Activated T-cell treated with anti-CD3 and anti-CD28 coated beads for 24 hours (primary cell): ENCODE measurements around the gene CLIP1.
A peak's percentile ranks its signal among the peaks of the same experiment; 100 is the strongest.
"Not testable (repeated sequence)": the region's sequence is repeated elsewhere in the genome, so short reads cannot be mapped to it uniquely, and the experiment has no call there.

Experiments used
- DNase-seq: peaks from one replicate; pipeline ENCODE4 v3.0.0-alpha.2; 2020; ENCODE audit warnings: low read depth

Gene CLIP1

DNA sequence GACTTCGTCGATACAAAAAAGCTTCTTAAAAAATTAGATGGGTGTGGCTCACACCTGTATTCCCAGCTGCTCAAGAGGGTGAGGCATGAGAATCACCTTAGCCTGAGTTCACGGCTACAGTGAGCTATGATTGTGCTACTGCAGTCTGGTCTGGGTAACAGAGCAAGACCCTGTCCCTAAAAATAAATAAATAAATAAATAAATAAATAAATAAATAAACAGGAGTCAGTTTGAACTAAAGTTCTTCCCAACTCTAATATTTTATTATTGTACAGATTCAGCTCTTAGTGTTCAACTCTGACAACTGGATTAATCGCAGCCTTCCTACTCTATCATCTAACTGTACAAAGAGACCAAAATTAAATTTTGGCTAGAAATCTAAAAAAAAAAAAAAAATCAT is 12.7 kb upstream of the CLIP1 start:
- no peak for DNase-seq

DNA sequence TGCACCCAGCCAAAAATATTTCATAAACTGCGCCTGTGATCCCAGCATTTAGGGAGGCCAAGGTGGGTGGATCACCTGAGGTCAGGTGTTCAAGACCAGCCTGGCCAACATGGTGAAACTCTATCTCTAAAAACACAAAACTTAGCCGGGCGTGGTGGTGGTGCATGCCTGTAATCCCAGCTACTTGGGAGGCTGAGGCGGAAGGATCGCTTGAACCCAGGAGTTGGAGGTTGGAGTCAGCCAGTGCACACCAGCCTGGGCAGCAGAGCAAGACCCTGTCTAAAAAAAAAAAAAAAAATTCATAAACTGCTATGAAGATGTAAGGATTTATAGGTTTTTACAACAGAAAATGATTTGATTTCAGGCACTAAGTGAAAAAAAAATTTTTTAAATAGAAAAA is 6.6 kb upstream of the CLIP1 start:
- not testable (repeated sequence) for DNase-seq

DNA sequence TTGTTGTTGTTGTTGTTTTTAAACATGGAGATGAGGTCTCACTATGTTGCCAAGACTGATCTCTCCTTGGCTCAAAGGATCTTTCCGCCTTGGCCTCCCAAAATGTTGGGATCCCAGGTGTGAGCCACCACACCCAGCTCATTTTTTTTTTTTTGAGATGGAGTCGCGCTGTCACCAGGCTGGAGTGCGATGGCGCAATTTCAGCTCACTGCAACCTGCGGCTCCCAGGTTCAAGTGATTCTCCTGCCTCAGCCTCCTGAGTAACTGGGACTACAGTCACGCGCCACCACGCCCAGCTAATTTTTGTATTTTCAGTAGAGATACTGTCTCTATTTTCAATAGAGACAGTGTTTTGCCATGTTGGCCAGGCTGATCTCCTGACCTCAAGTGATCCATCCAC is 4.9 kb upstream of the CLIP1 start:
- DNase-seq, result no peak

DNA sequence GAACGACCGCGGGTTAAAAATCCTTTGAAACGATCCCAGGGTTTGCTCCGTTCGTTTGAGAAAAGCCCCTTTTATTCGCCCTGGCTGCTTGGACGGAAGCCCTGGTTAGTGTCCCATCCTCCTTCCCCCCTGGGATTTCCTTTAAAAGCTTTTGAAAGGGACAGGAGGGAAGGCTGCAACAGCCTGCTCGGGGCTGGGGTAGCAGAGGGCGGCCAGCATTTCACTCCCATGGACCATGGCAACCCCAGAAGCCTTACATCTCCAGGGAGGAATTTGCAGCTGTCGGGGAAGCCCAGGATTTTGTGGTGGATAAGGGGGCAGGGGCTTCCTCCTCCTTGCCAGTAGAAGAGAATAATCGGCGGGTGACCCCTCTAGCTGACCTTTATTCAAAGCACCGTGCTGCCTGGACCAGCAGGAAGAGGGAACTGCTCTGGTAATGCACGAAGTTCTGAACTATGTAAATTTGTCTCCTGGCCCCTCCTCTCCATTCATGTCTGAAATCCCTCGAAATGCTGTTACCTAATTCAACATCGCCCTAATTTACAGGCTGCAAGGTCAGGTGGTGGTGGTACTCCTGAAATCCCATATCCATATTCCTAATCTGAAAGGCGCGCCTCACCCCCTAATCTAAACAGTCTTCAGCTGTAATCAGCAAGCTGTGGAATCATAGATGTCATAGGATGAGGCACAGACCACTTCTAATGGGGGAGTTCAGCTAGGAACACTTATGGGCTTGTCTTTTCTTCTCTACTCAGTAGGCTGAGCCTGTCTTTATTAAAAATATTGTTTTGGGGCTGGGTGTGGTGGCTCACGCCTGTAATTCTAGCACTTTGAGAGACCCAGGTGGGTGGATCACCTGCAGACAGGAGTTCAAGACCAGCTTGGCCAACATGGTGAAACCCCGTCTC is 1.0 kb upstream of the CLIP1 start:
- DNase-seq, result no peak

DNA sequence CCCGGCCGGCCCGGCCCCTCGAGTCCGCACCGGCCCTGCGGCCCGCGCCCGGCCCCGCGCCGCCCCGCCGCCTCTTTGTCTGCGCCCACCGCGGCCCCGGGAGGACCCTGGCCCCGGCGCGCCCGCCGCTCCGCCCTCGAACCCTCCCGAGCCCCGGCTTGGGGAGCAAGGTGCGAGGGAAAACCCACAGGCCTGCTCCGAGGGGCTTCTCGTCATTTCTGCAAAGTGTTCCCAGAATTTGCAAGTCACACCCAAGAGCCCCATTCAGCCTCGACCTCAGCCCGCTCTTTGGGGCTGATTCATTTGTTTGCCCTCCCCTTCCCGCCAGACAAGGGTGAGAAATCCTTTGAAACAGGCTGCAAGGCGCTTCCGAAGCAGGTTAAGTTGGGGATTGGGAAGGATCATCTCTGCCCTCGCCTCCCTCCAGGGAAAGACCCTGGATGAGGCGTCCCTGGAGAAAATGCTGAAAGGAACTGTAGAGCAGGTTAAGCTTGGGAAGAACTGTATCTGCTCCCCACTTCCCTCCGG is 325 bp upstream of the CLIP1 start:
- DNase-seq, result peak; percentile 32

DNA sequence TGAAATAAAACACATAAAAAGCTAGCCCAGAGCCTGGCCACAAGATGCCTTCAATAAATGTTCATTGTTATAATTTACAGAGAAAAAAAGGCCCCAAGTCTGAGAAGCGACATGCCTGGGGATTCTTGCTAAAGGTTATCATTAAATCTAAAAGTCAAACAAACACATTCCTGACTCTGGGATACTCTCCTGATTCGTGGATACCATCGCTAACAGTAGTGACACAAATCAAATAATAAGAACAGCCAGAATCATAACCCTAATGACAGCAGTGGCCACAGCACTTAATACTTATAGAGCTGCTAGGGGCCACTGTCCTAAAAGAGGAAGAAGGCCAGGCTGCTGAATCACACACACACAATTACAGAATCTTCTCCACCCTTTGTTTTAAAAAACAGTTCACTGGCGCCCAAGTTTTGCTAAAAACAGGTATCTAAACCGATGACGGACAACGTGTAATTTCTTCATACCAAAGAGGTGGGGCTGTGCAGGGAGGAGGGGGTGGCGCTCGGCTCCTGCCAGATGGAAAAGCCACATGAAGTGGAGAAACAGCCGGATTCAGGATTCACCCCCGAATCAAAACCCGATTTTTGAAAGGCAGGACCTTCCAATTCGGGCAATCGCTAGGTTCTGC is 1.2 kb downstream of the CLIP1 start:
- DNase-seq, result no peak

DNA sequence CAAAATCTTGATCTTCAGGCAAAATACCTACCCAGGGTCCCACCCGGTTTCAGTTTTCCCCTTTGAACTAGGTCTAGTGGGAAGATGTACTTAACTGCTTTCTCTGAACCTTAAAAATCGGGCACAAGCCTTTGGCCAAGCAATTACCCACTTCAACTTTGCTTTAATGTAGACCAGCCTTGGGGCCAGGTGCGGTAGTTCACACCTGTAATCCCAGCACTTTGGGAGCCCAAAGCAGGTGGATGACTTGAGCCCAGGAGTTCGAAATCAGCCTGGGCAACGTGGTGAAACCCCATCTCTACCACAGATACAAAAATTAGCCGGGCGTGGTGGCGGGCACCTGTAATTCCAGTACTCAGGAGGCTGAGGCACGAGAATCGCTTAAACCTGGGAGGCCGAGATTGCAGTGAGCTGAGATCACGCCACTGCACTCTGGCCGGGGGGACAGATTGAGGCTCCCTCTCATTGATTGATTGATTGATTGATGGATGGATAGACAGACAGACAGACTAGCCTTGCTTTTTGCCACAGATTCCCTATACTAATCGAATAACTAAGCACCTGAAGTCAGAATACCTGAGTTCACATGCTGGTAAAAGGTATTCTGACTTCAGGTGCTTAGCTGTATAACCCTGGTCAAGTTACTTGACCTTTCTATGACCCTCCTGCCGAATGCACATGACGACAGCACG is 1.9 kb downstream of the CLIP1 start:
- no peak for DNase-seq

DNA sequence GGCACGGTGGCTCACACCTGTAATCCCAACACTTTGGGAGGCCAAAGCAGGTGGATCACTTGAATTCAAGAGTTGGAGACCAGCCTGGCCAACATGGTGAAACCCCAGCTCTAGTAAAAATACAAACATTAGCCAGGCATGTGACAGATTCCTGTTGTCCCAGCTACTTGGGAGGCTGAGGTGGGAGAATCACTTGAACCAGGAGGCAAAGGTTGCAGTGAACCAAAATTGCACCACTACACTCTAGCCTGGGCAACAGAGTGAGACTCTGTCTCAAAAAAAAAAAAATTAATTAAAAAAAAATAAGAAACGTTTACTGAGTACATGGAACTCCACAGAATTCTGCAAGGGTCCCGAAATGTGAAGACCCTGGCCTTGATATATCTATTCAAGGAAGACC is 3.4 kb downstream of the CLIP1 start:
- DNase-seq, result not testable (repeated sequence)

DNA sequence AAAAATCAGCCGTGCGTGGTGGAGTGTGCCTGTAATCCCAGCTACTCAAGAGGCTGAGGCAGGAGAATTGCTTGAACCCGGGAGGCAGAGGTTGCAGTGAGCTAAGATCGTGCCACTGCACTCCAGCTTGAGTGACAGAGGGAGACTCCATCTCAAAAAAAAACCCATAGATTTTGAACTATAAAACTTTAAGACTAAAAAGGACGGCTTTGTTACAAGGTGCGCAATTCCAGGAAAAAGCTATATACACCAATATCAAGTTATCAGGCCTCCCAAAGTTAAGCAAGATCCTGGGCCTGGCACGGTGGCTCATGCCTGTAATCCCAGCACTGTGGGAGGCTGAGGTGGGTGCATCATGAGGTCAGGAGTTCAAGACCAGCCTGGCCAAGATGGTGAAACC is 6.8 kb downstream of the CLIP1 start:
- not testable (repeated sequence) for DNase-seq

DNA sequence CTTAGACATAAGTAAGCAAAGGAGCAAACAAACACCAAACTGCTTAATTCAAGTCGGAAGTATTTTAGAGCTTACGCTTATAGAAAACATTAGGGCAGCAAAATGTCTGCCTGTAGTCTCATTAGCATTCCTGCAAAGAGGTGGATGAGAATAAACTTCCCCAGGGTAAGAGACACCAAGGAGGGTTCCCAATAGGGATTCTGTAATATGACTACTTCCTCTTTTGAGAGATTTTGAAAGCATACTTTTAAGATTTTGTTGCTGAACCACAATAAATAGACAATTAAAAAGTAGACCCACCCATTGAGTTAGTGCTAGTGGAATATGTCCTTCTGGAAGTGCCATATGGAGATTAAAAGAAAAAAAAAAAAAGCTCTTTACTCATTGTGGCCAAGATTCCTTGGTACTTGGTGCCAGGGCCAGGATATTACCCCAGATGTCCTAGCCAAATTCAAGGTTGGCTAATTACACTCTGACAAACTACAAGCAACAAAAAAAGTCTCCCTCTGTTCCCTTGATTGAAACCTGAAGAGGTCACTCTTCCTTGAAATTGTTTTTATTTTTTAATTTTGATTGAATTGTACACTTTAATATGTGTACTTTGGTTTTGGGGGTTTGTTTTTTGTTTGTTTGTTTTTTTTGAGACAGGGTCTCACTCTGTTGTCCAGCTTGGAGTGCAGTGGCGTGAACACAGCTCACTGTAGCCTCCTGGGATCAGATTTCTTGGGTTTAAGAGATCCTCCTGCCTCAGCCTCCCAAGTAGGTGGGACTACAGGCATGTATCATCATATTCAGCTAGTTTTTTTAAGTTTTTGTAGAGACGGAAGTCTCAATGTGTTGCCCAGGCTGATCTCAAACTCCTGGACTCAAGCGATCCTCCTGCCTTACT is 8.7 kb downstream of the CLIP1 start:
- DNase-seq, result no peak

DNA sequence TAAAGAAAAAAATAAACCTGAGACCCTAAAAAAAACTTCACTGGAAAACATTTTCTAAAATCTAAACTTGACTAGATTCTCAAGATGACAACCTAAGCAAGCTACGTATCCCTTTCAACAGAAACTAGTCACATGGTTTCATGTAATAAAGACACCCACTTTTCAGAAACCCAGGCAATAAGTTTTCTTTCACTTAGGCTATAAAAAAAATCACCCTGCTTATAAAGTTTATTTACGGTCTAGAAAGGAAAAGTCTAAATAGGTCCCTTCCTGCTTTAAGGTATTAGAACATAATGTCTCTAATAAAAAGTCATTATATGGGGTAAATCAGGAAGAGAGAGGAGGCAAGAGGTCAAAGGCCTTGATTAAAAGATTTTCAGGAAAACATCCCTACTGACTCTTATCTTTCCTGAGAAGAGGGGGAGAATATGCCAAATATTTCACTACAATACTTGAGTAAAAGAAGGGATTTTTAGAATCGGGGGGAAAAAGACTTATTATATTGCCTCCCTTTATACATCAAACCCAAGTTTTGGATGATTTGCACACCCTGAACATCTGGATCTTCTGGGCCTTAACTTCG is 9.5 kb downstream of the CLIP1 start:
- no peak for DNase-seq

DNA sequence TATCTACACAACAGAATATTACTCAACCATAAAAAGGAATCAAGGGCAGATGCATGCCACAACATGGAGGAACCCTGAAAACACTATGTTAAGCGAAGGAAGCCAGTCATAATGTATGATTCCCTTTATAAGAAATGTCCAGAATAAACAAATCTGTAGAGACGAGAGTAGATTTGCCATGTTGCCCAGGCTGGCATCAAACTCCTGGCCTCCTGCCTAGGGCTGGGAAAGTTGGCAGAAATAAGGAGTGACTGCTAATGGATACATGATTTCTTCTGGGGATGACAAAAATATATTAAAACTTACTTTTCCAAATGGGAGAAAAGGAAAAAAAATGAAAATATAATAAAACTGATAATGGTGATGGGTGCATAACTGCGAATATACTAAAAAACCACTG is 10.9 kb downstream of the CLIP1 start:
- DNase-seq, result no peak

DNA sequence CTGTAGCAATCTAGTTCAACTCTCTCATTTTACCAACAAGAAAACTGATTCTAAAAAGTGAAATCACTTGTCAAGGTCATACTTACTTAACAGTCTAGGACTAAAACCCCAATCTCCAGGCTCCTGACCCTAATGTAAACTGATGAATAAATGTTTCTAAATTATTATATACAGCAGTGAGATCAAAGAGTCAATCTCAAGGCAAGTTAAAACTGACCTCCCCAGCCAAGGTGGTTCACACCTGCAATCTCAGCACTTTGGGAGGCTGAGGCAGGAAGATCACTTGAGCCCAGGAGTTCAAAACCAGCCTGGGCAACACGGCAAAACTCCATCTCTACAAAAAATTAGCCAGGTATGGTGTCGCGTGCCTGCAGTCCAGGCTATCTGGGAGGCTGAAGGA is 15.3 kb downstream of the CLIP1 start:
- no peak for DNase-seq

DNA sequence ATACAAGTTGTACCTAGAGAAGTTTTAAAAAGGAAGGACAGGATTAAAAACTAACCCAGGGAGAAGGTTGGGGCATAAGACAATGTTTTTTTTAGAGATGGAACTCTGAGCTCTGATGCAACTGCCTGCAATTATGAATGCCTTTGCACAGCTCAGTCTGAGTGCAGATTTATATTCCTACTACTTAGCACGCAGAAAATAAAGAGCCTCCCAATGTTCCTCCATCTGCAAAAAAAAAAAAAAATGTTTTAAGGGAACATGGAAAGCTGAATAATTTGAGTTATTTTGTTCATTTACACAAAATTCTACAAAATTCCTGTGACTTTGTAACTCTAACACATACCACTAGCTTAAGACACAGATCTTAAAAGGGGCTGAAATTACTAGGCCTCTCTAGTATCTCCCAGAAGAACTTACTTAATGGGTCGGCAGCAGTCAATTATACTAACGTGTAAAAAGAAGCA is 15.7 kb downstream of the CLIP1 start:
- DNase-seq, result no peak

DNA sequence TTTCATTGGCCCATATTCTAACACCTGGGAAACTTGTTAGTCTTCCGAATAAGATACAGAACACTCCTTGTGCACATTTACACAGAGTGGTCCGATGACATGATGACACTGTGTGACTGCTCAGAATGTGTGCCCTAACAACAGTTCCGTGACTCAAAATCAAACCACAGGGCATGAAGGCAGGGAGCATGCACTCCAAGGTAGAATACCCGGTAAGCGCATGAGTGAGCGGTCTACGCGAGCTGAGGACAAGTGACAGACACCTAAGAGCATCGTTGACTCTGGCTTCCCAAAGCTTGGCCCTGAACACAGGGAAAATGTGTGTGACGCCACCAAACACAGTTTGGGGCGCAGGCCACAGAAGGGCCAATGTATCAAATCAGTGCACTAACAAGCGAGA is 18.6 kb downstream of the CLIP1 start:
- DNase-seq, result no peak

DNA sequence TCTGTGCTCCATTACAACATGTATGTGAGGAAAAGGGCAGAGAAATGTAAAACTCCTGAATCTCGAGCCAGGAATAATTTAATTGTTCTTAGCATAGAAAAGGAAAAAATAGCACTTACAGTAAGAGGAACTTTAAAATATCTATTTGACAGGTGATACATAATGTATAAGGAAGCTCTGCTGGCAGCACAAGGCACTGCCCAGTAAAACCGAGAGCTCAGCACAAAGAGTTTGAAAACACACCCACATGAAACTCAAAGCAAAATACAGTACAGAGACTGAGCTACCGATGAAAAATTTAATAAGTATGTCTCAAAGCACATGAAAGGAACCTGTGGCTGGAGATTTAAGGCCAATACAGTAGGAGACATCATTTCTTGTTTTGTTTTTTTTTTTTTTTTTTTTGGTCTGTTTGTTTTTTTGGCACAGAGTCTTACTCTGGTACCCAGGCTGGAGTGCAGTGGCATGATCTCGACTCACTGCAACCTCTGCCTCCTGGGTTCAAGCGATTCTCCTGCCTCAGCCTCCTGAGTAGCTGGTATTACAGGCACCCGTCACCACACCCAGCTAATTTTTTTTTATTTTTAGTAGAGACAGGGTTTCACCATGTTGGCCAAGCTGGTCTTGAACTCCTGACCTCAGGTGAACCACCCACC is 19.2 kb downstream of the CLIP1 start:
- DNase-seq, result no peak

DNA sequence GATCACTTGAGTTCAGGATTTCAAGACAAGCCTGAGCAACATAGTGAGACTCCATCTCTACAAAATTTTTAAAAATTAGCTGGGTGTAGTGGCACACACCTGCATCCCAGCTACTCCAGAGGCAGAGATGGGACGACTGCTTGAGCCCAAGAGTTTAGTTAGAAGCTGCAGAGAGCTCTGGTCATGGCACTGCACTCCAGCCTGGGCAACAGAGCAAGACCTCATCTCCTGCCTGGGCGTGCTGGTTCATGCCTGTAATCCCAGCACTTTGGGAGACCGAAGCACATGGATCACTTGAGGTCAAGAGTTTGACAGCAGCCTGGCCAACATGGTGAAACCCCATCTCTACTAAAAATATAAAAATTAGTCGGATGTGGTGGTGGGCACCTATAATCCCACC is 20.2 kb downstream of the CLIP1 start:
- DNase-seq, result no peak

DNA sequence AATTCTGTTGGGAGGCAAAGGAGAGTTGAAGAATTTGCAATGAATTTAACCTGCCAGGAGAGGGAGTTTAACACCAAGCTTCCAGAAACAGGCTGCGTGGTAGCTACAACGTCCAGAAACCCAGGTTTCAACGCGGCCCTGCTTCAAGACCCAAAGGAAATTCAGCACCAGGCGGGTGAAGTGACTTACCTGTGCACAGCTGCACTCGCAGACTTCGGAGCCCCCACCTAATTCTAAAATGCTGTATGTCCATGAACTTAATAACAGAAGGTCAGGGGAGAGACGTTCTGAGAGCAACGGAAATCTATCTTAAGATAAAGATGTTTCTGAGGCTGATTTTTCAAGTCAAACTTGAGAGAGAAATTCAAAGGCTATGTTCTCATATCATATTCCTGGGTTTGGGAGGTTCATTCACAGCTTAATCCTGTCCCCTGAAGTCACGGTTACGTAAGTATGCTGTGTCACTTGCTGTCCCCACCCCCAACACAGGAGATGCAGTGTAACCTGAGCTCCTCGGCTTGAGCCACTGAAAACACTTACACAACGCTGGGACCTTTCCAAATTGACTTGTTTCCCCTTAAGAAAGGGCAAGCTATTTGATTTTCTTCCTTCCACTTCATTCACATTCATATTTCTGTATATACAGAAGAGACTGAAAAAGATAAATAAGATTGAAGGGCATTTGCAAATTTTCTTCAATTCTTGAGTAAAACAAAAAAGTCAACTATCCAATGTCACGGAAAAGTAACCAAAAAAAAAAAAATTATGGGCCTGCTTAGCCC is 22.7 kb downstream of the CLIP1 start:
- peak; percentile 16 for DNase-seq

DNA sequence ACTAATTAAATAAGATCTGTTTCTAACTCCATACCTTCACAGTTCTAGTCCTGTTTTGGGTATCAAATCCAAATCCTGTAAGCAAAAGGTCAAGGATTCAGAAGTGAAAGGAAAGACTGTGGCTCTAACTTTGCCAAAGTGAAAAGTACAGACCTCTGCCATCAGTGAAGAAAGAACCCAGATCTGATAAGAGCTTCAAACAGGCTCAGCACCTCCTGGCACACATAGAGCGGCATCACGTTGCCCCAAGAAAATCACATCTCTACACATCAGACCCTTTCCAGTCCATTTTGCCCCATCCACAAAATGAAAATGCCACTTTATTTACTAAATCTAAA is 23.2 kb downstream of the CLIP1 start:
- DNase-seq, result no peak

DNA sequence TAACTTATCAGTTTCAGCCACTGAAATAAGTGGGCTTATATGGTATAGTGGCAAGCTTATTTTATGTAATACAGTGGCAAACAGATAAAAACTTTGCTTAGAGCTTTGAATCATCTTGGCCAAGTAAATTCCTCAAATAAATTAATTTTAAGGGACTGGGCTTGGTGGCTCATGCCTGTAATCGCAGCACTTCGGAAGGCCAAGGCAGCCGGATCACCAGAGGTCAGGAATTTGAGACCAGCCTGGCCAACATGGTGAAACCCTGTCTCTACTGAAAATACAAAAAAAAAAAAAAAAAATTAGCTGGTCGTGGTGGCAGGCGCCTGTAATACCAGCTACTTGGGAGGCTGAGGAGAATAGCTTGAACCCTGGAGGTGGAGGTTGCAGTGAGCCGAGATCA is 24.5 kb downstream of the CLIP1 start:
- not testable (repeated sequence) for DNase-seq
